Type B pancreatic cell (in vitro differentiated cells): Measurements from ENCODE around the gene C17orf50. TPM values are rescaled to one million over a fixed set of nuclear protein-coding genes. Genes with fewer than 3 reads are reported as not detected.

Experiments
- DNase-seq: peaks from one replicate; pipeline ENCODE4 v3.0.0; 2021; ENCODE audit warnings: mixed read lengths; ENCODE audit not compliant: unreplicated experiment; ENCODE audit errors: extremely low spot score
- H3K27ac Mint-ChIP-seq: 2 replicates; pipeline ENCODE4 v1.8.0; 2021; ENCODE audit warnings: mild to moderate bottlenecking, mixed read lengths
- H3K27me3 Mint-ChIP-seq: 2 replicates; pipeline ENCODE4 v1.8.0; 2021; ENCODE audit warnings: mixed read lengths
- H3K36me3 Mint-ChIP-seq: 2 replicates; pipeline ENCODE4 v1.8.0; 2021; ENCODE audit warnings: mixed read lengths
- H3K4me1 Mint-ChIP-seq: one replicate; pipeline ENCODE4 v1.8.0; 2021; ENCODE audit warnings: mixed read lengths; ENCODE audit not compliant: unreplicated experiment
- H3K4me3 Mint-ChIP-seq: 2 replicates; pipeline ENCODE4 v1.8.0; 2021; ENCODE audit warnings: mild to moderate bottlenecking, mixed read lengths
- H3K9me3 Mint-ChIP-seq: 2 replicates; pipeline ENCODE4 v1.8.0; 2021; ENCODE audit warnings: mixed read lengths
- total RNA-seq: library from RNA; stranded (reverse); gene quantifications from 2 replicates; pipeline ENCODE4 v1.2.1, GENCODE V29; 2021; ENCODE audit warnings: low replicate concordance
- TF ChIP-seq, protein P1 (sequence below): fragments of 200-600 bp; sonication (generic); conservative IDR thresholded peaks from 2 replicates; pipeline ENCODE4 v1.5.0; 2021; ENCODE audit warnings: antibody characterized with exemption, mild to moderate bottlenecking

C17orf50 gene
- total RNA-seq, 1 donor from 2014 or later = not detected

DNA sequence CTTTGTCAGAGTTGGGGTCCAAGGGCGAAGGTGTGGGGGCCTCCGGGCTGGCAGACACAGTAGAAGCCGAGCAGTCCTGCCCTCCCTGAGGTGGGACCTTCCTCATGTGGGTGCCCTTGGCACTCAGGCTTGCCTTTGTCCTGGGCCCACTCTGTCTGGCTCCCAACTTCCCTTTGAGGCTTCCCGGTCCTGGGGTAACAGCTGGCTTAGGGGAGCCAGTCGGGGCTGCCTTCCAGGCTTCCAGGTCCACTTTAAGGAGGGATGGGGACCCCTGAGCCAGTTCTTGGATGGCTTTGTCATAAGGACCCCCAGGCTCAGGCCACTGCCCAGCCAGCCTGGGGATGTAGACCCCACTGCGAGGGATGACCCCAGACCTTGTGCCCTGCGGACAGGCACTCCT lies 15.4 kb upstream of the C17orf50 start:
- H3K27me3 Mint-ChIP-seq = peaks cover 48% of the 10 kb centered on the region
- H3K9me3 Mint-ChIP-seq = no peaks in the 10 kb centered on the region
- DNase-seq = no peak
- H3K36me3 Mint-ChIP-seq = no peaks in the 10 kb centered on the region
- TF ChIP-seq, protein P1, sequence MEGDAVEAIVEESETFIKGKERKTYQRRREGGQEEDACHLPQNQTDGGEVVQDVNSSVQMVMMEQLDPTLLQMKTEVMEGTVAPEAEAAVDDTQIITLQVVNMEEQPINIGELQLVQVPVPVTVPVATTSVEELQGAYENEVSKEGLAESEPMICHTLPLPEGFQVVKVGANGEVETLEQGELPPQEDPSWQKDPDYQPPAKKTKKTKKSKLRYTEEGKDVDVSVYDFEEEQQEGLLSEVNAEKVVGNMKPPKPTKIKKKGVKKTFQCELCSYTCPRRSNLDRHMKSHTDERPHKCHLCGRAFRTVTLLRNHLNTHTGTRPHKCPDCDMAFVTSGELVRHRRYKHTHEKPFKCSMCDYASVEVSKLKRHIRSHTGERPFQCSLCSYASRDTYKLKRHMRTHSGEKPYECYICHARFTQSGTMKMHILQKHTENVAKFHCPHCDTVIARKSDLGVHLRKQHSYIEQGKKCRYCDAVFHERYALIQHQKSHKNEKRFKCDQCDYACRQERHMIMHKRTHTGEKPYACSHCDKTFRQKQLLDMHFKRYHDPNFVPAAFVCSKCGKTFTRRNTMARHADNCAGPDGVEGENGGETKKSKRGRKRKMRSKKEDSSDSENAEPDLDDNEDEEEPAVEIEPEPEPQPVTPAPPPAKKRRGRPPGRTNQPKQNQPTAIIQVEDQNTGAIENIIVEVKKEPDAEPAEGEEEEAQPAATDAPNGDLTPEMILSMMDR = no peak
- peaks cover 4% of the 10 kb centered on the region for H3K4me1 Mint-ChIP-seq
- H3K27ac Mint-ChIP-seq = no peak overlapping the region
- no peak overlapping the region for H3K4me3 Mint-ChIP-seq

DNA sequence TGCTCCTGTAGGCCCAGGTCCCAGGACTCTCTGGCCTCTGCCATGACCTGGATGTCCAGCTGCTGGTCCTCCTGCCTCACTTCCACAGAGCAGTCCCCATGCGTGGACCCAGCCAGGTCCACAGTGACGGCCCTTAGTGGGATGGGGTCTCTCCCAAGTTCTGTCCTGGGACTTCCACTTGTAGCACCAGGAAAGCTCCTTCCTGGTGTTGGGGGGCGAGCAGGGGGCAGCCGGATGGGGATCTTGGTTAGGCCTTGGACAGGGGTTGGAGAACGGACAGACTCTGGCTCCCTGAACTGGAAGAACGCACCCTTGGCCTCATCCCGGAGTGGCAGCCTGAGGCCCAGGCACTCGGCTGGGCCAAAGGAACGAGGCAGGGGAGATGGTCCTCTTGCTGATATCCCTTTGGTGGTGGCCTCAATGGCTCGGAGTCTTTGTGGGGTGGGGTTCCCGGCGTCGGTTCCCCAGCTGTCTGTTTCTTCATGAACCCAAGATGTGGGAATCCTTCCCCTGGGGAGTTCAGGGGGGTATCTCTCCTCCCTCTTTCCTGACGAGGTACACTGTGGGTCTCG lies 14.9 kb upstream of the C17orf50 start:
- peaks cover 4% of the 10 kb centered on the region for H3K4me1 Mint-ChIP-seq
- no peaks in the 10 kb centered on the region for H3K36me3 Mint-ChIP-seq
- H3K4me3 Mint-ChIP-seq = no peak overlapping the region

DNA sequence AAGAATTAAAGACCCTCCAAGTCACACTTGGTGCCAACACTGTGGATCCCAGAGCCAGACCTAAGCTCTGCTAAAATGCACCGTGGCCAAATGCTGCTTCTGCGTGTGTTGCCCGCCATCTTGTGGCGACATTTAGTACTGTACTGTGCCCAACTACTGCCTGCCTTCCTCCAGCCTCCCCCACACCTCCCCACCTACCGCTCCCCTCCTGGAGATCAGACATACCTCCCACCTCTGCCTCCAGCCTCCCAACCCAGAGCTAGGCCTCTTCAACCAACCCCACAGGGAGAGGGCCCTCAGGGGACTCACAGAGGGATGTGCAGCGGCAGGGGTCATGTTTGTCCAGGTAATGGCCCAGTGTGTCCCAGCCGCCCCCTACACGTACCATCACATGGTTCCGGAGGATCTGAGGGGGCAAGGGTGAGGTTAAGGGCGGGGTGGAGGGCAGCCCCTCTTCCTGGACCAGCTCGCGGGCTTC lies 13.1 kb upstream of the C17orf50 start:
- TF ChIP-seq, protein P1 = peak; percentile 94
- H3K27me3 Mint-ChIP-seq = peaks cover 39% of the 10 kb centered on the region
- H3K27ac Mint-ChIP-seq = no peak overlapping the region

More for the DNA sequence above, 14.9 kb upstream of the C17orf50 start:
- Mint-ChIP-seq H3K27ac (no peak overlapping the region), H3K27me3 (peaks cover 48% of the 10 kb centered on the region), H3K9me3 (no peaks in the 10 kb centered on the region)
- no peak for DNase-seq
- TF ChIP-seq, protein P1 = no peak

DNA sequence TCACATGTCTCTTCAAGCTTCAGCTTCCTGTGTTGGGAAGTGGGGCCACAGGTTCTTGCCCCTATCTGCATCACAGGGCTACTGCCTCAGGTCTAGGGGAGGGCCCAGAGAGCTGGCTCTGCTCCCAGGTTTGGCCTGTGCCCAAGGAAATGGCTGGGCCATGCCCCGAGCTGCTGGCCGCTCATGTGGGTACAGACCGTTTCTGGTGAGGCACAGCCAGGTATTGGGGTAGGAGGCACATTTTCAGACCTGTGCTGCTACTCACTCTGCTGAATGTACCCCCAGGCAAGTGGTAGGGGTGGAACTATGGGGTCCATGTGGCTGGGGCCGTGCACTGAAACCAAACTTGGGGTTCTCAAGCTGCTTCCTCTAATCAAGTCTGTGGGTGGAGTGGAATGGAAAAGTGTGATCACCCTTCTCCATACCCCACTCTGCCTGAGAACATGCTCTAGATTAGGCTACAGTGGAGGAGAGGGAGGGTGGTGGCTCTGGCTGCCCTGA lies 12.3 kb upstream of the C17orf50 start:
- peaks cover 43% of the 10 kb centered on the region for H3K27me3 Mint-ChIP-seq

More for the DNA sequence above, 13.1 kb upstream of the C17orf50 start:
- Mint-ChIP-seq H3K36me3 (no peaks in the 10 kb centered on the region), H3K4me3 (no peak overlapping the region), H3K9me3 (no peaks in the 10 kb centered on the region), H3K4me1 (peaks cover 4% of the 10 kb centered on the region)
- DNase-seq = no peak

DNA sequence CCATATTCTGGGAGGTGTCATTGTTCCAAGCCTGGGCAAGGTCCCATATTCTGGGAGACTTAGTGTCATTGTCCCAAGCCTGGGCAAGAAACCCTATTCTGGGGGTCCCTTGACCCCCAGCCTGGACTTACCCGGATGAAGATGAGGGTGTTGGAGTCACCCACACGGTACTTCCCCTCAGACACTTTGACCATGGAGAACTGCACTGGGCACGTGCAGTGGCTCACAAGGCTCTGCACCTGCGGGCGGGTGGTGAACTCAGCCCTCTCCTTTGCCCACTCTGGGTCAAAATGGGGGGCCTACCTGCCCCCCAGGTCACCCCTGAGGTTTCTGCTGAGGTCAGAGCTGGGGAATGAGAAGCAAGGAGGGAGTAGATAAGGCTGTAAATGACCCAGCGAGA lies 11.7 kb upstream of the C17orf50 start:
- Mint-ChIP-seq H3K36me3 (no peaks in the 10 kb centered on the region), H3K4me3 (no peak overlapping the region), H3K4me1 (peaks cover 4% of the 10 kb centered on the region), H3K27ac (no peak overlapping the region), H3K27me3 (peaks cover 44% of the 10 kb centered on the region), H3K9me3 (no peaks in the 10 kb centered on the region)
- TF ChIP-seq, protein P1 = no peak
- no peak for DNase-seq

More for the DNA sequence above, 12.3 kb upstream of the C17orf50 start:
- Mint-ChIP-seq H3K4me3 (no peak overlapping the region), H3K27ac (no peak overlapping the region), H3K4me1 (peaks cover 4% of the 10 kb centered on the region), H3K9me3 (no peaks in the 10 kb centered on the region), H3K36me3 (no peaks in the 10 kb centered on the region)
- TF ChIP-seq, protein P1 = no peak
- DNase-seq = no peak
